ENCODE results near the gene MOCS2.

GRCh38 chr5:53090229-53090628 is 19.3 kb downstream of the MOCS2 start:
- TF ChIP-seq, protein P1, sequence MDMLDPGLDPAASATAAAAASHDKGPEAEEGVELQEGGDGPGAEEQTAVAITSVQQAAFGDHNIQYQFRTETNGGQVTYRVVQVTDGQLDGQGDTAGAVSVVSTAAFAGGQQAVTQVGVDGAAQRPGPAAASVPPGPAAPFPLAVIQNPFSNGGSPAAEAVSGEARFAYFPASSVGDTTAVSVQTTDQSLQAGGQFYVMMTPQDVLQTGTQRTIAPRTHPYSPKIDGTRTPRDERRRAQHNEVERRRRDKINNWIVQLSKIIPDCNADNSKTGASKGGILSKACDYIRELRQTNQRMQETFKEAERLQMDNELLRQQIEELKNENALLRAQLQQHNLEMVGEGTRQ (CRISPR knock-in tag; IDR thresholded peaks at IDR 0.05) = no peak
- TF ChIP-seq, protein P2, sequence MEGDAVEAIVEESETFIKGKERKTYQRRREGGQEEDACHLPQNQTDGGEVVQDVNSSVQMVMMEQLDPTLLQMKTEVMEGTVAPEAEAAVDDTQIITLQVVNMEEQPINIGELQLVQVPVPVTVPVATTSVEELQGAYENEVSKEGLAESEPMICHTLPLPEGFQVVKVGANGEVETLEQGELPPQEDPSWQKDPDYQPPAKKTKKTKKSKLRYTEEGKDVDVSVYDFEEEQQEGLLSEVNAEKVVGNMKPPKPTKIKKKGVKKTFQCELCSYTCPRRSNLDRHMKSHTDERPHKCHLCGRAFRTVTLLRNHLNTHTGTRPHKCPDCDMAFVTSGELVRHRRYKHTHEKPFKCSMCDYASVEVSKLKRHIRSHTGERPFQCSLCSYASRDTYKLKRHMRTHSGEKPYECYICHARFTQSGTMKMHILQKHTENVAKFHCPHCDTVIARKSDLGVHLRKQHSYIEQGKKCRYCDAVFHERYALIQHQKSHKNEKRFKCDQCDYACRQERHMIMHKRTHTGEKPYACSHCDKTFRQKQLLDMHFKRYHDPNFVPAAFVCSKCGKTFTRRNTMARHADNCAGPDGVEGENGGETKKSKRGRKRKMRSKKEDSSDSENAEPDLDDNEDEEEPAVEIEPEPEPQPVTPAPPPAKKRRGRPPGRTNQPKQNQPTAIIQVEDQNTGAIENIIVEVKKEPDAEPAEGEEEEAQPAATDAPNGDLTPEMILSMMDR (IDR thresholded peaks at IDR 0.05) = no peak
- TF ChIP-seq CREB1 (CRISPR knock-in tag; IDR thresholded peaks at IDR 0.05) (no peak), ZNF416 (CRISPR knock-in tag; IDR thresholded peaks at IDR 0.05) (no peak), MLX (CRISPR knock-in tag; IDR thresholded peaks at IDR 0.05) (no peak), MAX (CRISPR knock-in tag; IDR thresholded peaks at IDR 0.05) (no peak), CDX4 (CRISPR knock-in tag; IDR thresholded peaks at IDR 0.05; ENCODE audit: borderline replicate concordance) (no peak), ZNF138 (CRISPR knock-in tag; conservative IDR thresholded peaks at IDR 0.05) (no peak), ZSCAN18 (CRISPR knock-in tag; IDR thresholded peaks at IDR 0.05) (no peak), ZNF121 (CRISPR knock-in tag; IDR thresholded peaks at IDR 0.05) (no peak), ZNF512 (CRISPR knock-in tag; IDR thresholded peaks at IDR 0.05; ENCODE audit: borderline replicate concordance) (no peak)

All from WTC11 (cell line).